Measurements from ENCODE around the gene HMOX2.
A peak's percentile ranks its signal among the peaks of the same experiment; 100 is the strongest.

The HMOX2 gene

GRCh38 chr16:4452674-4453073 is 23.5 kb upstream of the HMOX2 start:
- Histone ChIP-seq H3K27me3 (ENCODE audit: low read depth) (no peaks in the 10 kb centered on the region), H3K4me1 (no peaks in the 10 kb centered on the region), H3K4me3 (no peak overlapping the region), H3K36me3 (replicated peaks) (peaks cover 84% of the 10 kb centered on the region), H3K9me3 (no peaks in the 10 kb centered on the region)
- DNase-seq (ENCODE audit: low spot score in 2 of 2): no peak
- in situ Hi-C loops (cut with MboI; ENCODE audit: low sequenced_read_pairs): no loop called here

DNA sequence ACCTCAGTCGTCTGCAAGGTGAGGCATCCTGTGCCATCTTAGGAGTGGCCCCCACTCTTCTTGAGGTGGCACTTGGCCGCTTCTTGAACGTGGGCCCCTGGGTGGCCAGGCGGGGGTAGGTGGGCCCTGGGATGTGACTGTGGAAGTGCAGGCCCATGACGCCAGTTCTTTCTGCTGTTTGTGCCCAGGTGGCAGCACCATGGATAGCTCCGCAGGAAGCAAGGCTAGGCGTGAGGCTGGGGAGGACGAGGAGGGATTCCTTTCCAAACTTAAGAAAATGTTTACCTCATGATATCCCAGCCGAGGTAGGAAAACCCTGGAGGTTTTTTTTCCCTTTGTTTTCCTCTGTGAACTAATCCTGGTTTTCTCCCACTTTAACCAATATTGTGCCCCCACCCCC is 21.6 kb upstream of the HMOX2 start:
- Histone ChIP-seq H3K27me3 (ENCODE audit: low read depth) (no peaks in the 10 kb centered on the region), H3K9me3 (no peaks in the 10 kb centered on the region), H3K4me1 (no peaks in the 10 kb centered on the region), H3K4me3 (no peak overlapping the region), H3K36me3 (replicated peaks) (peaks cover 86% of the 10 kb centered on the region)
- in situ Hi-C loops (cut with MboI; ENCODE audit: low sequenced_read_pairs): no loop called here
- DNase-seq (ENCODE audit: low spot score in 2 of 2): no peak

DNA sequence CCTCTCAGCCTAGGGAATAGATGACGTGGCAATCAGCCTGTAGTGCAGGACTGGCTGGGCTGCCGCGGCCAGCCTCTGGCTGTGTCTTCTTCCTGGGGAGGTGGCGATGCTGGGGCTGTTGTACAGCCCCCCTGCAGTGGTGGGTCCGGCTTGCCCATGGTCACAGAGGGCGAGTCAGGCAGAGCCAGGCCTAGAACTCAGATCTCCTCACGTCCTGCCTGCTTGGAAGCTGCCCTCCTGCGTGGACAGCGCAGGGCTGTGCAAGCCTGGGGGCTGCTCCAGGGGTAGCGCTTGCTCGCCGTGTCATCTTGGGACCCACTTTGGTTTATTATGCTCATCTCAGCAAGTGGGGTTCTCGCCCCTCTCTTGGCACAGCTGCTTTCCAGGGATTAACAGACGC is 21.1 kb upstream of the HMOX2 start:
- H3K9me3 ChIP-seq: no peaks in the 10 kb centered on the region
- in situ Hi-C loops (cut with MboI; ENCODE audit: low sequenced_read_pairs): no loop called here
- no peak for DNase-seq (ENCODE audit: low spot score in 2 of 2)
- H3K4me3 ChIP-seq: no peak overlapping the region
- H3K4me1 ChIP-seq: no peaks in the 10 kb centered on the region
- no peaks in the 10 kb centered on the region for H3K27me3 ChIP-seq (ENCODE audit: low read depth)
- peaks cover 82% of the 10 kb centered on the region for H3K36me3 ChIP-seq (replicated peaks)

- Histone ChIP-seq H3K4me3 (no peak overlapping the region), H3K4me1 (no peaks in the 10 kb centered on the region), H3K9me3 (no peaks in the 10 kb centered on the region), H3K36me3 (replicated peaks) (peaks cover 74% of the 10 kb centered on the region), H3K27me3 (ENCODE audit: low read depth) (no peaks in the 10 kb centered on the region)
- no peak for DNase-seq (ENCODE audit: low spot score in 2 of 2)
- in situ Hi-C loops (cut with MboI; ENCODE audit: low sequenced_read_pairs): no loop called here
These were observed 20.2 kb upstream of the HMOX2 start for GRCh38 chr16:4455951-4456350.

DNA sequence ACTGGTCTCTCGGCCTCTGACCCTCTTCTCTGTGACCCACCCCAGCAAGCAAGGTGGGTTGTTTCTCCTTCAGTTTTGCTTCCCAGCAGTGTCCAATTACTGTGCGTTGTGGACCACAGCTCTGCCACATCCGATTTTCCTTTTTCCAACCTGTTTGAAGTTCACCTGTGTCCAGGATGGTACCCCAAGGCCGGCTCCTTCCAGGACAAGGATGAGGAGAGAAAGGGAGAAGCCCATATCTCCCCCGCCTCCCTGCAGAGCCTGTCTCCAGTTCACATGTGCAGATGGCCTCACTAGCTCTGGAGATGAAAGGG is 15.3 kb upstream of the HMOX2 start:
- no peak overlapping the region for H3K4me3 ChIP-seq
- H3K9me3 ChIP-seq: no peaks in the 10 kb centered on the region
- no peak for DNase-seq (ENCODE audit: low spot score in 2 of 2)
- in situ Hi-C loops (cut with MboI; ENCODE audit: low sequenced_read_pairs): no loop called here
- H3K27me3 ChIP-seq (ENCODE audit: low read depth): no peaks in the 10 kb centered on the region
- no peaks in the 10 kb centered on the region for H3K4me1 ChIP-seq
- H3K36me3 ChIP-seq (replicated peaks): peaks cover 57% of the 10 kb centered on the region

DNA sequence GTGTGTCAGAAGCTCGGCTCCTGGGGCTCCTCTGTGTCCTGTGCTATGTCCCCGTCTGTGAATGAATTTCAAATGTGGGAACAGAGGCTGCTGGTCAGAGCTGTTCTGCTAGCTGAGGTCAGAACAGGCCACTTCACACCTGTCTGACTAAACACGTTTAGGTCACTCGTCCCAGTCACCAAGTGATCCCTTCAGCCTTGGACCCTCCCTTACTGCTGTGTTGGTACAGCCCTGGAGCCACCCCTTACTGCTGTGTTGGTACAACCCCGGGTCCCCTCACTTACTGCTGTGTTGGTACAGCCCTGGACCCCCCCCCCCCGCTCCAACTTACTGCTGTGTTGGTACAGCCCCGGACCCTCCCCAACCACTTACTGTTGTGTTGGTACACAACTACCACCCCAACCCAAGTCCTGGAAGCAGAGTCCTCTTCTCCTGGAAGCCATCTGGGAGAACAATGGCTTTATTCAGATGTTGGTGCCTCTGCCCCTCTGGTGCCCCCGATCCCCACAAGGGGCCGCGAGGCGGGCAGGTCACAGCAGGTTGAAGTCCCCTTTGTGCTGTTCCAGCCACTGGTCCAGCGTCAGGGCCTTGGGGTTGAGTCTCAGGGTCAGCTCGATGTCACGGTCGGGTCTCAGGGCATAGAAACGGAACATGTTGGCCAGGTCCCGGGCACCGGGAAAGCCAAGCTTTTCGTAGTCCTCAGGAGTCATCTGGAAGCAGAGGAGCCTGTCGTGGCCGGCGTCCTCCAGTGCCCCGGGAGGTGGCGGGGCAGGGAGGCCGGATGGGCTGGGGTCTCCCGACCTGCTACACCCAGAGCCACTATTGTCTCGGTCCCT is 14.7 kb upstream of the HMOX2 start:
- in situ Hi-C loops (cut with MboI; ENCODE audit: low sequenced_read_pairs): no loop called here
- H3K27me3 ChIP-seq (ENCODE audit: low read depth): no peaks in the 10 kb centered on the region
- no peak for DNase-seq (ENCODE audit: low spot score in 2 of 2)
- no peaks in the 10 kb centered on the region for H3K9me3 ChIP-seq
- no peak overlapping the region for H3K4me3 ChIP-seq
- H3K36me3 ChIP-seq (replicated peaks): peaks cover 57% of the 10 kb centered on the region
- H3K4me1 ChIP-seq: no peaks in the 10 kb centered on the region

- Histone ChIP-seq H3K27me3 (ENCODE audit: low read depth) (no peaks in the 10 kb centered on the region), H3K9me3 (no peaks in the 10 kb centered on the region), H3K4me3 (no peak overlapping the region), H3K36me3 (replicated peaks) (peaks cover 56% of the 10 kb centered on the region), H3K4me1 (no peaks in the 10 kb centered on the region)
- no peak for DNase-seq (ENCODE audit: low spot score in 2 of 2)
- in situ Hi-C loops (cut with MboI; ENCODE audit: low sequenced_read_pairs): no loop called here
These were observed 12.6 kb upstream of the HMOX2 start for GRCh38 chr16:4463522-4464163.

DNA sequence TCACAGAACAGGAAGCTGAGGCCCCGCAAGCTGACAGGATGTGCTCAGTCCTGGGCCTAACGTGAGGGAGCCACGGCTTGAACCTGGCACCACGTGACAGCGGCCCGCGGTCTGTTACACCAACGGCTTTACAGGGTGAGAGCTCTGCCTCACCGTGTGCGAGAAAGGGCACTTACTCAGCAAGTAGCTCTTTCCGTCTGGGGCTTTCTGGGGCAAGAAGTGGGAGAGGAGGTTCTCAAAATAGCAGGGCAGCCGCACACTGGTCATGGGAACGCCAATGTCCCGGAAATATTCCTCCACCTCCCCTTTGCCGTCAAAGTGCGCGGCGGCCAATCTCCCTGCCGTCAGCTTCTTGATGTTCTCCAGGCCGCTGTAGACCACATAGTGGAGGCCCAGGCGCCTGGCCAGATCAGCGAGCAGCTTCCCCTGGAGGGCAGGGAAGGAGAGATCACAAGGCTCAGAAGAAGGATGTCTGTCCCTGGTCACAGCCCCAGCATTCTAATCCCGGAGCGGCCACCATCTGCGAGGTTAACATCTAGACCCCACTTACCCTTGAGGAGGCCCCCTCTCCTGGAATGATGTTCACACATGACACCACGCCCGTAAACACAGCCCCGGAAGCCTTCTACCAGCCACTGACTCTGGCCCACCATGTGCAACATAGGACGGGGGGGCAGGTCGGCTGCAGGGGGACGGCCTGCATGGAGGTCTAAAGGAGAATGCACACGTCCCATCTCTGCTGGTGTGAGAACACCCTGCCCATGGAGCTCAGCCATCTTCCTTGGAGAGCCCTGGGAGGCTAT is 10.0 kb upstream of the HMOX2 start:
- peaks cover 59% of the 10 kb centered on the region for H3K36me3 ChIP-seq (replicated peaks)
- no peaks in the 10 kb centered on the region for H3K9me3 ChIP-seq
- DNase-seq (ENCODE audit: low spot score in 2 of 2): no peak
- no peak overlapping the region for H3K4me3 ChIP-seq
- in situ Hi-C loops (cut with MboI; ENCODE audit: low sequenced_read_pairs): no loop called here
- H3K4me1 ChIP-seq: no peaks in the 10 kb centered on the region
- no peaks in the 10 kb centered on the region for H3K27me3 ChIP-seq (ENCODE audit: low read depth)

DNA sequence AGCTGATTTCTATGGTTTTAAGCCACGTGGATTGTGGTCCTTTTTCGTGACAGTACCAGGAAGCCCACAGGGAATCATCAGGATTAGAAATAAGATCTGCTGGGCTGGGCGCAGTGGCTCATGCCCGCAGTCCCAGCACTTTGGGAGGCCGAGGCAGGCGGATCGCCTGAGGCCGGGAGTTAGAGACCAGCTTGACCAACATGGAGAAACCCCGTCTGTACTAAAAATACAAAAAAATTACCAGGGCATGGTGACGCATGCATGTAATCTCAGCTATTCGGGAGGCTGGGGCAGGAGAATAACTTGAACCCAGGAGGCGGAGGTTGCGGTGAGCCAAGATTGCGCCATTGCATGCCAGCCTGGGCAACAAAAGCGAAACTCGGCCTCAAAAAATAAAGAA is 8.3 kb upstream of the HMOX2 start:
- DNase-seq (ENCODE audit: low spot score in 2 of 2): no peak
- in situ Hi-C loops (cut with MboI; ENCODE audit: low sequenced_read_pairs): no loop called here
- Histone ChIP-seq H3K9me3 (no peaks in the 10 kb centered on the region), H3K27me3 (ENCODE audit: low read depth) (no peaks in the 10 kb centered on the region), H3K4me3 (no peak overlapping the region), H3K4me1 (no peaks in the 10 kb centered on the region), H3K36me3 (replicated peaks) (peaks cover 60% of the 10 kb centered on the region)

GRCh38 chr16:4468972-4469371 is 7.2 kb upstream of the HMOX2 start:
- no peak for DNase-seq (ENCODE audit: low spot score in 2 of 2)
- H3K4me3 ChIP-seq: no peak overlapping the region
- in situ Hi-C loops (cut with MboI; ENCODE audit: low sequenced_read_pairs): no loop called here
- peaks cover 3% of the 10 kb centered on the region; the same call in 1 of the 2 replicates for H3K4me1 ChIP-seq
- H3K9me3 ChIP-seq: no peaks in the 10 kb centered on the region
- H3K27me3 ChIP-seq (ENCODE audit: low read depth): no peaks in the 10 kb centered on the region
- peaks cover 55% of the 10 kb centered on the region for H3K36me3 ChIP-seq (replicated peaks)

- Histone ChIP-seq H3K9me3 (no peaks in the 10 kb centered on the region), H3K4me3 (no peak overlapping the region), H3K4me1 (peaks cover 15% of the 10 kb centered on the region), H3K27me3 (ENCODE audit: low read depth) (no peaks in the 10 kb centered on the region), H3K36me3 (replicated peaks) (peaks cover 34% of the 10 kb centered on the region)
- DNase-seq (ENCODE audit: low spot score in 2 of 2): no peak
- in situ Hi-C loops (cut with MboI; ENCODE audit: low sequenced_read_pairs): no loop called here
These were observed 4.3 kb upstream of the HMOX2 start for GRCh38 chr16:4471869-4472268.

DNA sequence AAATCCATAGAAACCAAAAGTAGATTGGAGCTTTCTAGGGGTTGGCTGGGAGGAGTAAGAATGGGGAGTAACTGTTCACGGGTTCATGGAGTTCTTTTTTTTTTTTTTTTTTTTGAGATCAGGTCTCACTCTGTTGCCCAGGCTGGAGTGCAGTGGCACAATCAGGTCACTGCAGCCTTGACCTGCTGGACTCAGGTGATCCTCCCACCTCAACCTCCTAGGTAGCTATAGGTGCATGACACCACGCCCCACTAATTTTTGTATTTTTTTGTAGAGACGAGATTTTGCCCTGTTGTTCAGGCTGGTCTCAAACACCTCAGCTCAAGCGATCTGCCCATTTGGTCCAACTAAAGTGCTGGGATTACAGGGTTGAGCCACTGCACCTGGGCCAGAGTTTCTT is 3.3 kb upstream of the HMOX2 start:
- Histone ChIP-seq H3K27me3 (ENCODE audit: low read depth) (no peaks in the 10 kb centered on the region), H3K9me3 (no peaks in the 10 kb centered on the region), H3K36me3 (replicated peaks) (peaks cover 24% of the 10 kb centered on the region), H3K4me3 (no peak overlapping the region), H3K4me1 (peaks cover 18% of the 10 kb centered on the region)
- no peak for DNase-seq (ENCODE audit: low spot score in 2 of 2)
- in situ Hi-C loops (cut with MboI; ENCODE audit: low sequenced_read_pairs): no loop called here

DNA sequence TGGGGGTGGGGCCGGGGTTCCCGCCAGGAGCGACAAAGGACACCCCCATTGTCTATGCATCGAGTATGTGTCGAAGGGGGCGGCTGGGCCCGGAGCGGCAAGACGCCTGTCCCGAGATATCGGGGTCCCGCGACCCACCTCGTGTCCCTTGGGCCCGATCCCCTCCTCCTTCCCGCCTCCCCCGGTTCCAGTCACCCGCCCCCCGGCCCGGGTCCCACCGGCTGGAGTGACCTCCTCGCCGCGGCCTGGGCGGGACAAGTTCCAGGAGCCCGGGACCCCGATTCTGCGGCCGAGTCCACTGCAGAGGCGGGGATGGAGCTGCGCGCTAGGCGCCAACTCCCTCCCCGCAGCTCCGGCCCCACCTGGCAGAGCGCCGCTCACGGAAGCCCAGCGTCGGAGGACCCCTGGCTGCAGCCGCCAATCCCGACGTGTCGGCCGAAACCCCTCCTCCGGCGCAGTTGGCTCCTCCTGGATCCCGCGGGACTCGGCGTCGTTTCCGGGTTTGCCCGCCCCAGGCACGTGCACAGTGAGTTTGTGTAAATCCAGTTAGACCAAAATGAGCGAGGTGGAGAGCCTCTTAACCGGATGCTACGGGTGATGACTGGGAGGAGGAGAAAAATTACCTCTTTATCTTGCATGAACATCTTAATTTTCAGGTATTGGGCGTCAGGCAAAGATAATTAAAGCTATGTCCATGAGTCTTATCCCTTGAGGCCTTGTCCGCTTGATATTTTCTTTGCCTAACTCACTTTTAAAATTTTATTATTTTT is 1.8 kb upstream of the HMOX2 start, which contains the start of gene NMRAL1:
Gene NMRAL1, minus strand, starts transcription at position 434 of the 770 bp plus-strand sequence. CDS start 493 bp downstream, outside the sequence.
- in situ Hi-C loops (cut with MboI; ENCODE audit: low sequenced_read_pairs): no loop called here
- Histone ChIP-seq H3K9me3 (no peaks in the 10 kb centered on the region), H3K4me3 (peak within 1 kb of the TSS; percentile 74), H3K36me3 (replicated peaks) (peaks cover 10% of the 10 kb centered on the region), H3K4me1 (peaks cover 19% of the 10 kb centered on the region), H3K27me3 (ENCODE audit: low read depth) (no peaks in the 10 kb centered on the region)
- peak; percentile 93 to 98 for DNase-seq (ENCODE audit: low spot score in 2 of 2)

Measured in HAP-1 (cell line).